ENCODE data around the gene AP1M1. TPM values are rescaled to one million over a fixed set of nuclear protein-coding genes. Genes with fewer than 3 reads are reported as not detected.

Gene AP1M1
- total and polyA plus RNA-seq, 2 of the 4 experiments (the other 2 are of a cell fraction): 85.1 to 99.1 TPM

GRCh38 chr19:16203256-16204004 lies 5.7 kb downstream of the AP1M1 start:
- Histone ChIP-seq H4K91ac (ENCODE audit: insufficient read depth, low read depth, low read length) (no peak overlapping the region), H4K20me1 (ENCODE audit: insufficient read depth, low read length) (peaks cover 47% of the 10 kb centered on the region), H2BK120ac (ENCODE audit: low read depth, low read length) (no peak overlapping the region), H2AFZ (replicated peaks; ENCODE audit: low read length, poor library complexity) (no peak overlapping the region), H2AK9ac (replicated peaks; ENCODE audit: low read depth, low read length, poor library complexity) (no peak overlapping the region), H3K4me2 (ENCODE audit: low read depth, low read length) (no peak overlapping the region), H3K9ac (ENCODE audit: low read depth, low read length) (no peak overlapping the region), H3K23ac (ENCODE audit: low read depth, low read length) (no peak overlapping the region), H2BK20ac (ENCODE audit: low read depth, low read length) (no peak overlapping the region), H2BK5ac (ENCODE audit: low read depth, low read length, poor library complexity, severe bottlenecking) (no peak overlapping the region), H3K4me3 (ENCODE audit: insufficient read depth, low read depth, low read length) (no peak overlapping the region), H2BK15ac (ENCODE audit: low read depth, low read length) (no peak overlapping the region), H3K56ac (ENCODE audit: extremely low read depth, insufficient read depth, low read length) (no peak overlapping the region), H4K5ac (ENCODE audit: low read depth, low read length) (no peak overlapping the region), H3K4me1 (ENCODE audit: control insufficient read depth, insufficient read depth, low read length) (peaks cover 11% of the 10 kb centered on the region), H4K8ac (ENCODE audit: low read depth in 2 of 2, low read length in 2 of 2) (no peak overlapping the region), H3K27ac (ENCODE audit: insufficient read depth, low read length) (no peak overlapping the region), H3K4ac (ENCODE audit: low read depth, low read length) (no peak overlapping the region), H3K18ac (ENCODE audit: low read depth, low read length) (no peak overlapping the region), H3K9me1 (ENCODE audit: insufficient read depth, low read length) (peaks cover 24% of the 10 kb centered on the region), H3K36me3 (ENCODE audit: control insufficient read depth, insufficient read depth, low read length) (peaks cover 68% of the 10 kb centered on the region), H2AK5ac (ENCODE audit: low read depth, low read length) (no peak overlapping the region), H3K14ac (replicated peaks; ENCODE audit: low read depth, low read length) (no peak overlapping the region), H3K27me3 (ENCODE audit: control insufficient read depth, insufficient read depth, low read length) (no peaks in the 10 kb centered on the region), H3K9me3 (ENCODE audit: control insufficient read depth, insufficient read depth, low read length) (no peaks in the 10 kb centered on the region), H3K79me1 (ENCODE audit: low read depth in 1 of 2, low read length in 2 of 2) (peaks cover 32 to 86% of the 10 kb centered on the region in 2 experiments)
- DNase-seq (no peak), ATAC-seq (ENCODE audit: low read depth) (no peak)
- no peak for TF ChIP-seq POLR2A (IDR thresholded peaks at IDR 0.05; ENCODE audit: low read depth, low read length)
- no peak for TF ChIP-seq CTCF (conservative IDR thresholded peaks at IDR 0.05; ENCODE audit: low read depth, low read length)
- no peak for TF ChIP-seq SMC3 (IDR thresholded peaks at IDR 0.05; ENCODE audit: low read depth, low read length)
- TF ChIP-seq USF2 (IDR thresholded peaks at IDR 0.05; ENCODE audit: low read depth, low read length): no peak
- no peak for TF ChIP-seq MAFK (IDR thresholded peaks at IDR 0.05; ENCODE audit: low read depth, low read length)
- TF ChIP-seq BHLHE40 (IDR thresholded peaks at IDR 0.05; ENCODE audit: low read depth, low read length): no peak
- TF ChIP-seq NFE2L2 (IDR thresholded peaks at IDR 0.05; ENCODE audit: low read depth, low read length): no peak
- TF ChIP-seq RAD21 (IDR thresholded peaks at IDR 0.05; ENCODE audit: low read length): no peak
- no peak for TF ChIP-seq RCOR1 (IDR thresholded peaks at IDR 0.05; ENCODE audit: insufficient replicate concordance, low read length)
- TF ChIP-seq MXI1 (IDR thresholded peaks at IDR 0.05; ENCODE audit: borderline replicate concordance, low read depth, low read length): no peak
- TF ChIP-seq ELK1 (IDR thresholded peaks at IDR 0.05; ENCODE audit: borderline replicate concordance, low read depth, low read length): no peak
- no peak for TF ChIP-seq FOS (IDR thresholded peaks at IDR 0.05; ENCODE audit: low read depth, low read length)
- no peak for TF ChIP-seq MAZ (IDR thresholded peaks at IDR 0.05; ENCODE audit: borderline replicate concordance, low read depth, low read length)
- no peak for TF ChIP-seq RFX5 (IDR thresholded peaks at IDR 0.05; ENCODE audit: low read depth, low read length)
- TF ChIP-seq CEBPB (IDR thresholded peaks at IDR 0.05; ENCODE audit: low read depth, low read length): no peak
- TF ChIP-seq CHD1 (IDR thresholded peaks at IDR 0.05; ENCODE audit: low read depth, low read length): no peak
- 100% methylated on average over 1 of the region's 19 CpGs; no CpG with 5 or more reads in 1 of the 2 experiments for WGBS, 2 experiments (ENCODE audit: extremely low coverage in 2 of 2, insufficient read length in 1 of 2)
- in situ Hi-C loops (cut with MboI; ENCODE audit: low sequenced_read_pairs): no loop called here
- dilution Hi-C loops (cut with HindIII; ENCODE audit: low sequenced_read_pairs, unreplicated experiment): no loop called here
- ChIA-PET POLR2A (ENCODE audit: unreplicated experiment) (no interaction called here), CTCF (no interaction called here)
- BruUV-seq (replicated peaks): no TSS peak
- intact Hi-C loops (cut with micrococcal nuclease): no loop called here

Data from IMR-90 (cell line).